Activated CD4-positive, CD25-positive, alpha-beta regulatory T cell treated with anti-CD3 and anti-CD28 coated beads, Interleukin-2, amount 50 U/mL, for 24 hours (primary cell): ENCODE measurements around the gene AQR.
"Not testable (repeated sequence)": the region's sequence is repeated elsewhere in the genome, so short reads cannot be mapped to it uniquely, and the experiment has no call there.

Experiments used
- ATAC-seq, 2 donors: fragments of 150-1000 bp; cut with Tn5 transposase; one replicate each; pipeline ENCODE4 v1.10.0; 2021; ENCODE audit warnings: mild to moderate bottlenecking in 1 of 2, moderate library complexity in 1 of 2

The AQR gene

DNA sequence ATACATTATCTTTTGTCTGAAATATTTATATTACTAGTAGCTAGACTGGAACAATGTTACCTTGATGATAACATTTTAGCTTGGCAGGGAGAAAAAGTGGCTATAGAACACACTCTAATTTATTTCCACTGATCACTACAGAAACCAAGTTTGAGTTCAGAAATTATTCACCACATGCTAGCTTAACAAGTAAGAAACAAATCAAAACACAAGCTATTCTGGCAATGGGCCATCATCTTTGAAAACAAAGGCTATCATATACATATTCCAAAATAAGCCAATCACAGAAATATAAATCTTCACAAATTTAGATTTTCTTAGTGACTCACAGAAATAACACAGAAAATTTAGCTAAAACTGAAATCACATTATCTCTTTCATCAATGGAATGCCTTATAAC is 17.1 kb downstream of the AQR start:
- no peak for ATAC-seq

GRCh38 chr15:34951993-34952392 is 17.5 kb downstream of the AQR start:
- ATAC-seq, result no peak

DNA sequence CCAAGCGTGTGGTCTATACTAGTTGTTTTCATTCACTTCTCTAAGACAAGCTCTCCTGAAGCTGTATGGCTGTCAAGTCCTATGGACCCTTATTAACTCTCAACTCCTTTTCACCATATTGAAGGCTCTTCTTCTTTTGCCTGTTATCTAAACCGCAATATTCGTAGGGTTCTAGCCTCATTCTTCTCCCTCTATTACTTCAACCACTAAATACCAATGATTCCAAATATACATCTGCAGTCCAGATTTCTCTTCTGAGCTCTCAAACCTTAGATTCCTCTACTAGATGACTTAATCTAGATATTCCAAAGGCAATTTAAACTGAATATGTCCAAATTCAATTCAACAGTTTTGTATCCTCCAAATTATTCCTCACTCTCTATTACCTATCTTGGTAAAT is 24.6 kb downstream of the AQR start:
- ATAC-seq, result no peak

DNA sequence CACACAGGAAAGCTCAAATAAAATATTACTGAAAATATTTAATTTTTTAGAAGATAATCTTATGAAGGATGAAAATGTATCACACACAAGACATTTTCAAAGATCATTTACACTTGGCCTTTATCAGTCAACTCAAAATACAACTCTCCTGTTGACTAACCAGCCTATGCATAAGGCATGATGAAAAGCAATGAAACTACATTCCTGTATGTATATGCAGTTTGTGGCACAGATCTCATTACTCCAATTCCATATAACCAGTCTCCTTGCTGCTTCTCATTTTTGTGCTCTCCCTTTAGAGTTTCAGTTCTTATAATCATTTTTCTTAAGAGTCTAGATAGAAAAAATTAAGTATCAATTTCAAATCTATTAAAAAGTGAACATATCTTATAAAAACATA is 25.8 kb downstream of the AQR start:
- ATAC-seq, result no peak

DNA sequence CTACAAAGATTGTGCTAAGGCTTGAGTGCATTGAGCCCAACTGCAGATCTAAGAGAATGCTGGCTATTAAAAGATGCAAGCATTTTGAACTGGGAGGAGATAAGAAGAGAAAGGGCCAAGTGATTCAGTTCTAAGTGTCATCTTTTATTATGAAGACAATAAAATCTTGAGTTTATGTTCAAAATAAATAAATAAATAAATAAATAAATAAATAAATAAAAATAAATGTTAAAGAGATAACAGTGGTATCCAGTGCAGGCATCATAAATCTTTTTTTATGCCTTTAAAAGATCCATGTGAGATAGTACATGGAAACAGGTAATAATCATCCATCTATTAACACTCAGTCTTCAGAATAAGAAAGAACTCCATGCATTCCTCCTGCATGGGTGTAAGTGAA is 26.3 kb downstream of the AQR start:
- ATAC-seq, result not testable (repeated sequence)

DNA sequence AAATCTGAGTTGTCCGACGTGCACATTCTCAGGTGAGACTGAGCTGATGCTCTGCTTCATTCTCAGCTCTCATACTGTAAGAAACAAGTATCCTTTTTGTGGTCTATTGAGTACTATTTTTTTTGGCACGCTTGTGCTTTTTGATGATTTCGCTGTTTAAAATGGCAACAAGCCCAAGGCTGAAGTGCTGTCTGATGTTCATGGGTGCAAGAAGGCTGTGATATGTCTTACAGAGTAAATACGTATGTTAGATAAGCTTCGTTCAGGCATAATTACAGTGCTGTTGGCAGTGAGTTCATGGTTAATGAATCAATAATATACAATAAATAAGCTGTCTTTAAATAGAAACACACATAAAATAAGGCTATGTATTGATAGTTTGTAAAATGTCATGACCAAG is 27.2 kb downstream of the AQR start:
- ATAC-seq, result no peak

DNA sequence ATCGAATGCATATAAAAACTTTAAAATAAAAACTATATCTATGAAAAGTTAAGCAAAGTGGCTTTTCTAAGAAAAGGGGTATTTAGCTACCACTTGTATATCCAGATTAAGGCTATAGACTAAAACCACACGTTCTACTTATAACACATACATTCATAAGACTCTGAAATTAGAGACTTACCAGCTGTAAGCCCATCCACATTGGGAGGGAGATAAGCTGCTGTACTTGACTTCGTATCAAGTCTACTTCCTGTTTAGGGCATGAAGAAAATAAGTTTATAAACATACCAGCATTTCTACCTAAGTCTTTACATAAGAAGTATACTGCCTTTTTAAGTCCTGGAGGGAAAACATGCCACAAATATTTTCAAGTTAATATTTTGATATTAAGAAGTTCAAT is 27.7 kb downstream of the AQR start:
- ATAC-seq, result no peak

DNA sequence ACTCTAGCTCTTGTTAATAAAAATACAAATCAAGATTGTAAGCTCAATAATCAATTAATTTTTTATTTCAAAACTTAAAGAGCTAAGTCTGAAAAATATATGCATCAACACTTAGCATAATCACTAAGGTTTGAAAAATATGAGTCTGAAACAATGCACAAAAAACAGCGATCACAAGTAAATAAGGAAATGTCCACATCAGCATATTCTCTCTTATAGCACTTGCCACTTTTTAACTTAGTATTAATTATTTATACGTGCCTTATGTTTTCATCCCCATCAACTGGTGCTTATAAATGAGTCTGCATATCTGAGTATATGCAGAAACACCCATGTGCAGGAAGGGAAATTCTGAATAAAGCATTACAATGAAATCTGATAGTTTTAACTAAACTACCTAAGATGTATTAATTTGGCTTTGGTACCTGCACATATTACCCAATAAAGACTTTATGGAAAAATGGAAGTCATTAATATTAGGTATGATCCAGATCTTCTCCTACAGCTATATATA is 28.3 kb downstream of the AQR start:
- no peak for ATAC-seq

DNA sequence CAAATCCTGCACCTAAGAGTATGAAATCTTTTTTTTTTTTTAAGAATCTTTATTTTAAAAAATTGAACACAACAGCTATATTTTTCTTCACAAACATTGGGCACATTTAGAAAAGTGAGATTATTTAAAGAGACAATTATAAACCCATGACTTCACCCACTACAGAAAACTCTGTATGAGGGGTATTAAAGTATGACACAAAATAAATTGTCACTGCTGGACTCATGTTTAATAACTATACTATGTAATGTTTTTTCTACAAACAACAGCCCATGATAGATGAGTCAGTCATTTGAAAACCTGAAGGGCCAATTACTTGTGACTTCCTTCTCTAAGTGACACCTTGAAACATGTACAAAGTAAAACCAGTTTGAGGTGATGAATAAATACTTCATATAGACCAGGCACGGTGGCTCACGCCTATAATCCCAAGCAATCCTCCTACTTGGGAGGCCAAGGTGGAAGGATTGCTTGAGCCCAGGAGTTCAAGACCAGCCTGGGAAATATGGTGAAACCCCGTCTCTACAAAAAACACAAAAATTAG is 36.0 kb downstream of the AQR start:
- no peak for ATAC-seq

- ATAC-seq, result not testable (repeated sequence)
Observed at GRCh38 chr15:34928349-34928748, 41.2 kb downstream of the AQR start.

DNA sequence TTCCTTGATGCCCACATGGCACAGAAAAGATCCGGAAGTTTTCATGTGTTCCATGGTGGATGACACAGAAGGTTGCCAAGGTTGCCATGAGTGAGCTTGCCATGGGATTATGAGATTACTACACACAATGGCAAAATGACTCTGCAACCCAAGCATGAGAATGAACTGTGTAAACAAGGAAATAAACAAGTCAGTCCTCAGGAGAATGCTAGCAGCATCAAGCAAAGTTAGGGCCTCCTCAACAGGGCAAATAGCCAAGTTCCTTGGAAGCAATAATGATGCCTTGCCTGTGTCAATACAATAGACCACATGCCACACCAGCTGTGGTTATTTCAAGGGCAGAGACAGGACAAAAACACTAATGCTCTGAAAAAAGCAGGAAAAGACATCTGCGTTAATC is 41.8 kb downstream of the AQR start:
- ATAC-seq, result no peak

DNA sequence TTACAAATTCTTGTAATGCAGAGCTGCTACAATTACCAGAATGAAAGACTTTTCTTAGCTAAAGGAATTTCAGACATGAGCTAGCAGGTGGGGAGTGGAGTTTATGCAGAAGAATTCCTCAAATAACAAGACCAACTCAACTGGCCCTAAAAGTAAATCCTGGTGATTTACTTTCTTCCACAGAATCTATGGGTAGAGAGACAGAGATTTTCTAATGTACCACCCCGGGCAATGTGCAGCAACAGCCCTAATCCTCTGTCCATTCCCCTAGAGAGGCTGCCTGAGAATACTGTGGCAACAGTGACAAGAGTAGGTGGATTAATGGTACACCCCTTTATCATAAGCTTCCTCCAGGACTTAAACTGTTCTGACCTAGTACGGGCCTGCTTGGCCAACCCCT is 55.2 kb downstream of the AQR start:
- ATAC-seq, result no peak

GRCh38 chr15:34905047-34905446 is 64.5 kb downstream of the AQR start:
- ATAC-seq, result no peak

- no peak for ATAC-seq
Observed at GRCh38 chr15:34904527-34904926, 65.0 kb downstream of the AQR start.

DNA sequence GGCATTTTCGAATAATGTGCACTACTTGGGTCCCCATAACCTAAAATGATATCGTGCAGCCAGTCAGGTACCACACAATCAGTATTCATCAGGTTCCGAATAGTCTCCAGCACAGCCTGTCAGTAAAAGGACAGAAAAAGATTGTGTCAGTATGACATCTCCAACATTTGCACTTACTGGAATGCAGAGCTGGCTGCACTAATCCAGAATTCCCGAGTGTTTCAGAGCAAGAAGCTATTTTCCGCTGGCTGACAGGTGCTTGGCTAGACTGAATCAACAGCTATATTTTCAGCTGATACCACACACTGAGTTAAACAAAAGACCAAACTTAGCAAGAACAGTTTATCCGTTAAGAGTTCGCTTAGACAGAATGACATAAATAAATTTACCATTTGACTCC is 68.8 kb downstream of the AQR start:
- ATAC-seq, result no peak

DNA sequence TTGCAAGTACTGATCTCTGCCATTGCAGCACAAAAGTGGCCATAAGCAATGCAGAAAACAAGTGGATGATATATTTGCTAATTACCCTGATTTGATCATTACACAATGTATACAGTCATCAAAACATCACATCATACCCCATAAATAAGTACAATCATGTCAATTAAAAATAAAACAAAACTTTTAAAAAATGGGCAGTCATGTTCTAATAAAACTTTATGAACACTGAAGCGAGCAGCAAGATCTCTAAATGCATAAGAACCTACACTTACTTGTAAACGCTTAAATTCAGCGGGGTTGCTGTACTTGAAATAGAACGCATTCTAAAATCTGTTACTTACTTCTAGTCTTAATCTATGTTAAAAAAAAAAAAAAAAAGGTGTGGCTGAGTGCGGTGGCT is 73.4 kb downstream of the AQR start:
- no peak for ATAC-seq

- ATAC-seq, result no peak
Observed at GRCh38 chr15:34893967-34894366, 75.6 kb downstream of the AQR start.

DNA sequence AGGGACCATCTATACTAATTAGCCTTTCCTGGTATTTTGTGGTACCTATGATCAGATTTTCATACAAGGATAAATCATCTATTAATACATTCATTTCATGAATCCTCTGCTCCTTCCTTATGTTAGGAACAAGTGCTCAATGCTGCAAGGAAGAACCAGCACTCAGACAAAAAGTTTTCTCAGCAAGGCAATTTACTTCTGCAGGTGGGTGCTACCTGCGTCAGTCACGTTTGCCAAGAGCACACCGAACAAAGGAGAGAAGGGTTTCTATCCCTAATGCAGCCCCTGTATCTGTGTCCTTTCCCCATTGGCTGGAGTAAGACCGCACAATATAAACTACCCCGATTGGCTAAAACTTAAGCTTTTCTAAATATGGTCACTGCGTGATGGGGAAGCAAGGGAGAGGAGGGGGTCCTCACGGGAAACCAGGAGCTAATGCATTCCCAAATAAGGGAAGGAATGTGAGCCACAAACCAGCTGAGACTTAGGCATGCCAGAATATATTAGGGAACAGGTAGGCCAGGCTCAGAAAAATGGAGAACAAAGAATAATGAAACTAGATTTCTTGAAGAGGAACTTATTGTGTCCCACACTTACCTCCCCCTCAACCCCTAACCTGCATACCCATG is 76.5 kb downstream of the AQR start:
- no peak for ATAC-seq

DNA sequence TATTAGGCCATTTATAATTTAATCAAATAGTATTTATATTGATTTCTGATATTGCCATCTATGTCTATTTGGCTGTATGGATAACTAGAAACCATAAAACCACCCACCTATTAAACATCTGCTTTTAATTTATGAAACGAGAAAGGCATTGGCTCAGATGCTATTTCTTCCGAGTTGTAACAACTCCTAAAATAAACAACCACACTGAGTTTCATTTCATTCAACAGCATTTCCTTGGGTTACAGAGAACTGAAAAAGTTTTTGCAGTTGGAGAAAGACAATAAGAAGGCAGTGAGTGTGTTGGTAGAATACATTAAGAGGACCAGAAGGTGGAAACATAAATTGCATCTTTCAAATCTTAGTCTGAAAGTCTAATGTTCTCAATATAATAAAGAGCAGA is 79.1 kb downstream of the AQR start:
- no peak for ATAC-seq

DNA sequence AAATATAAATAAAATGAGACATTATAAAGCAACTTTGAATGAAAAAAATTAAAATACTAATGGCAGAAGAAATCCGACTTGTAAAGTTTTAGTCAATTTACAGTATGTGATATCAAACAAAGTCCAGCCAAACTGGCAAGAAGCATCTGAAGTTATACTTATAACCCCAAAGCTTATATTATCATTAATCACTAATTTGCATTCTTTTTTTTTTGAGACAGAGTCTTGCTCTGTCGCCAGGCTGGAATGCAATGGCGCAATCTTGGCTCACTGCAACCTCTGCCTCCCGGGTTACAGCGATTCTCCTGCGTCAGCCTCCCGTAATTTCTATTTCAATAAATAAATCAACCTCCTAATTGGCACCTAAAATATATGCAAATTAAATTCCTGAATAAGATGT is 80.1 kb downstream of the AQR start:
- ATAC-seq, result no peak

DNA sequence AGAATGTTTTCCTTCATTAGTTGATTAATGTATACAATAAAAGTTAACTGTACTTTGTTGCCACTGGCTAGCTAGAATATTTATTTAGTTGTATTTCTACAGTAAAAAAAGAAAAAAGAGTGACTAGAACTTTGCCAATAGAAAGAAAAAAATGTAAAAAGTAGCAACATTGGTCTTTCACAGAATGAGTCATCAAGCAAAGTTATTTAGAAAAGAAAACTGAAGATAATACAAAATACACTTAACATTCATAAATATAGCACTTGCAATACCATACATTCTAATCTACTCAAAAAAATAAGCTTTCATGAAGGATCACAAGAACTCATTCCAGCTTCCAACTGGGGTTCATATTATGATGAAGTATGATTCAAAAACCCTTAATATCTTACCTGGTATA is 83.4 kb downstream of the AQR start:
- ATAC-seq, result no peak

DNA sequence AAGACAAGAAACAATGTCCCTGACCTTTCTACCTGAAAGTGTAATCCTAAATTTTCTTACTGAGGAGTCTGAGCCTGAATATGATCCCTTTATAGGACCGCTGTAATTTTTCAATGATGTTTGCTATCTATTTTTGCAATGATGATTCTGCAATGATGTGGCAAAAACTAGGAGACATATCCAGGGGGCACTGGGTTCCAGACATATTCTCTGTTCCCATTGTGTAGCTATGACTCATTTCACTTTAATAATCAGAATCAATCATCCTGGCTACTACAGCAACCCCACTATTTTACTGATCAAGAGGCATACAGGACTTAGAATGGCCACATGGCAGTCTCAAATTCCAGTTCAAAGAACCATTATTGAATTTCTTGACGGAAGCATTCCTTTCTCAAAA is 85.9 kb downstream of the AQR start:
- ATAC-seq, result no peak

DNA sequence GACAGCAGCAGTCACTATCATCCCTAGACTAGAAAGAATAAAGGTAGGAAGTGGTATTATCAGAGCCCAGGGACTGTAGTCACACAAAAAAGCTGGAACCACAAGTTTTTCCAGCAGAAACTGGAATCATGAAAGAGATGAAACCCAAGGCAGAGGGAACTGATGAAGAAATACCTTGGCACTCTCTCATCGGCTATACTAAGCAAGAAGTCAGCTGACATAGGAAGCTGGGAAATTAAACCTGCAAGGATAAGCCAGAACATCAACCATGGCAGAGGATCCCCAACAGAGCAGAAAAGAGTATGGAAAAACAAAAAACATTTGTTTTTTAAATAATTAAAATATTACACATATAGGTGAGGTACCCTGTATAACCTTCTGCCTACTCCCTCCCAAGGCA is 86.5 kb downstream of the AQR start:
- no peak for ATAC-seq

- ATAC-seq, result no peak
Observed at GRCh38 chr15:34879107-34879506, 90.4 kb downstream of the AQR start.

DNA sequence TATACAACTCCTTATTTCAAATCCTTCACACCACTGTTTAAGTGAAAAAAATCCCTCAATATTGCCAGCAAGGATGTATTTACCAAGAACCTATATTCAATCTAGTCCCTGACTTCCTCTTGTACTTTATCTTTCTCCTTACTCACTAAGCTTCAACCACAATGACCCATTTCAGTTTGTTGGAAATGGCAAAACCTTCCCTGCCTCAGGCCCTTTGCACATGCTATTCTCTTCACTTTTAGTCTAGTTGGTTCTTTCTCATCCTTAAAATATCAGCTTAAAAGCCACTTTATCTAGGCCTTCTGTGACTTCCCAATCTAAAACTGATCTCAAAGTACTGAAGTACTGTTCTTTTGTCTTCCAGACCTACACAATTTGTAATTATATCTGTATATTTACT is 92.9 kb downstream of the AQR start:
- no peak for ATAC-seq
